ENCODE results near the gene ZNF212.

The ZNF212 gene

GRCh38 chr7:149286811-149287400 lies 47.5 kb downstream of the ZNF212 start:
- no peak for DNase-seq

GRCh38 chr7:149287622-149288021 lies 48.2 kb downstream of the ZNF212 start:
- no peak for DNase-seq

GRCh38 chr7:149289262-149289661 lies 49.8 kb downstream of the ZNF212 start:
- no peak for DNase-seq

DNA sequence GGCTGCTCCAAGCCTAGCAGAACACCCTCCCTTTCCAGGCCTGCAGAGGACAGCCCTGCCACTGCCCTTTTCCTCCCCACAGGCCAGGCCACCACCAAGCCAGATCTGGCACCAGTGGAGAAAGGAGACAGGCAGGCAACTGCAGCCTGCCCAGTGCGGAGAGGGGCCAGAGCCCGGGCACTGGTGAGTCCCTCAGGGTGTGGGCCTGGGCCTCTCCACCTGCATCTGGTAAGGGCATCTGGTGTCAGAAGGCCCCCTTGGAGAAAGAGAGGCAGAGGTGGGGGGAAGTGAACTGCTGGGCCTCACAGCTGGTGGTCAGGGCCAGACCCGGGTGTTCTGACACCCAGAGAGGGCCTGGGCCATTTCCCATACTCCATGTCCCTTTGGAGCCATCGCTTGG lies 50.4 kb downstream of the ZNF212 start:
- no peak for DNase-seq

- no peak for DNase-seq
Observed at GRCh38 chr7:149291036-149291780, 51.8 kb downstream of the ZNF212 start.

DNA sequence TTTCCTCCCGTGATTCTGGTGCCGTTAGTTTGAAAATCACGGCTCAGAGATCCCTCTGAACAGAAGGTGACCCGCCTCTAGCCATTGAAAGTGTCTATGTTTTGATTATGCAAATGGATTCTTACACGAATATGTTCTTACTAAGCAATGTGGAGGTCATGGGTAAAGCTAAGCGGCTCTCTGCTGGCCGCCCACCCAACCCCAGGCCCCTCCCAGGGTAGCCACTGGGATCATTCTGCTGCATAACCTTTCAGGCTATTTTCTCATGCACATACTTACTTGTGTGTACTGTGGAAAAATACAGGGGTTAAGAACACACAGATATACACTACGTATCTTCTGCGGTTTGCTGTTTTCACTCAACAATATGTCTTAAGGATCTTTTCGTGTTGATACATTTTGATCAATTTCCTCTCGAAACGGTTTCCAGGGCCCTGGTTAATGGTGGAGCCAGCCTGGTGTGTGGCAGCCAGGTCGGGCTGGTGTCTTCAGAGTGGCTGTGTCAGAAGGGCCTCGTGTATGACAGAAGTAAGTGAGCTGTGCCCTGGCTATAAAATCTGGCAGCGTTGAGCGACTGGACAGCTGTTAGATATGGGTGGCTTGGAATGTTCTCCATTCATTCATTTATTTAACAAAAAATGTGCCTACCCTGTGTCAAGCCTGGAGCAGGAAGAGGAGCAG lies 52.5 kb downstream of the ZNF212 start:
- DNase-seq: no peak

GRCh38 chr7:149292462-149292823 lies 53.0 kb downstream of the ZNF212 start:
- no peak for DNase-seq

- no peak for DNase-seq
Observed at GRCh38 chr7:149293338-149293737, 53.9 kb downstream of the ZNF212 start.

DNA sequence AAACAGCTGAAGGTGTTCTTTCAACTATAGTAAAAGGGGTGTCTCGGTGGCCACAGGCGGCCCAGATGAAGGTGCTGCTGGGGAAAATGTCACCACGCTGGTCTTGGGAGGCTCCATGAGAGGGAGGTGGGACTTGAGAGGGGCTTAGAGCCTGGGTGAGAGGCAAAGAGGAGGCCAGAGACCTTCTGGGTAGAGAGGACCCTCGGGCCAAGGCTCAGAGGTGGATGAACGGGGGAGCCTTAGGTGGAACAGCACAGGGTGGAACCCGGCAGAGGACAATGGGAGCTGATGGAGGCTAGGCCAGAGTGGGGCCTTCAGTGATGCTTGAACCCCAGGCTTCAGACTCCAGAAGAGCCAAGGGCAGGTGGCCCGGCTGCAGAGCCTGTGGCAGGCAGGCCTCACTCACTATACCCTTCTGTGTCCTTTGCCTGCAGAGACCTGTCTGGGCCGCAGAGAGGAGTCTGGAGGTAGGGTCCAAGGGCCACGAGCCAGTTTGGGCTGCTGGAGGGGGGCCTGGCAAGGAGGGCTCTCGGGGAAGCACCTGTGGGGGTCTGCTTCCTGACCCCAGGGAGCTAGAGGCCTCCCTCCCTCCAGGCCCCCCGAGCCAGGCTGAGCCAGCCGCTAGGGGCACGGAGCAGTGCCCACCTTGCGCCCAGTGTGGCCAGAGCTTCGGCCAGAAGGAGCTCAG lies 54.6 kb downstream of the ZNF212 start:
- DNase-seq: no peak

- no peak for DNase-seq
Observed at GRCh38 chr7:149294634-149295480, 55.4 kb downstream of the ZNF212 start.

- no peak for DNase-seq
Observed at GRCh38 chr7:149295481-149295850, 56.0 kb downstream of the ZNF212 start.

- no peak for DNase-seq
Observed at GRCh38 chr7:149296368-149296767, 56.9 kb downstream of the ZNF212 start.

DNA sequence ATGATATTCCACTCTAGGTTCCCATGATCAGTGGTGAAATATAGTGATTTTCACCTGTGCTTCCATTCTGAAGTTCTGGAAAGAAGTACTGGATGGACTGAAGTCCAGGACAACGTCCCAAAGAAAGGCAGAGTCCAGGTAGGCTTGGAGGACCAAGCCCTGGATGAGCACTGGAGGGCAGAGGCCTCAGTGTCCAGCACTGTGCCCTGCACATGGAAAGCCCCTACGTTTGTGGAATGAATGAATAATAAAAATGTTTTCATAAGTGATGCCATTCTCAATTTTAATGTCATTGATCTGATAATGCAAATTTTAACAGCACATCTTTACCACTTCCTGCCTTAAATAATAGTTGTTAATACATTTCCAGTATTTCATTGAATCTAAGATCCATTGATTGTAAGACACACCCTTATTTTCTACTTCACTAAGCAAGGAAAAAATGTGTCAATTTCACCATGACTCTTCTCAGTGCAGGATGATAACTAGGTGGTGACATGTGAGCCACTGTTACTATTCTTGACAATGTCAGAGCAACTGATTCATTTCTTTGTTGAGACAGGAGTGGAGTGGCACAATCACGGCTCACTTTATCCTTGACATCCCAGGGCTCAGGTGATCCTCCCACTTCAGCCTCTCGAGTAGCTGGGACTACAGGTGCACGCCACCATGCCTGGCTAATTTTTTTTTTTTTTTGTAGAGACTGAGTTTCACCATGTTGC lies 57.7 kb downstream of the ZNF212 start:
- no peak for DNase-seq

DNA sequence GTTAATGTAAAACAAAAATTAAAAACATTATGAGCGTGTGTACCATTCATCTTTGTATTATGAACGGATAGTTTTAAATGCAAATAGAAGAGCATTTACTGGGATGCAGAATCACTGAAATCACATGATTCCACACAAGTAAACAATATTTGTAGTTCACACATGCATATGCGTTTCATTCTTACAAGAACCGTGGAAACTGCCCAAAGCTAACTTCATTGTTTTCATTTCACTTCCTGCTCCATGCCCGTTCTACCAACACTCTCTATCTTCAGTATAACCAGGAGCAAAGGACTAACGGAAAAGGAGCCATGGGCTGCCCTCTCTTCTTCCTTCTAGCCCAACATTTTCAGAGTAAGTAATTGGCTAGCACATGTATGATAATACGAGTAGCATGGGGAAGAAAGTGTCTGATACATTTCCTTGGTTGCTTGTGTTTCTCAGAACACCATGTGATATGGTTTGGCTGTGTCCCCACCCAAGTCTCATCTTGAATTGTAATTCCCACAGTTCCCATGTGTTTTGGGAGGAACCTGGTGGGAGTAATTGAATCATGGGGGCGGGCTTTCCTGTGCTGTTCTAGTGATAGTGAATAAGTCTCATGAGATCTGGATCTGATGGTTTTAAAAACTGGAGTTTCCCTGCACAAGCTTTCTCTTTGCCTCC lies 61.3 kb downstream of the ZNF212 start:
- no peak for DNase-seq

GRCh38 chr7:149302222-149302621 lies 62.8 kb downstream of the ZNF212 start:
- DNase-seq: no peak

DNA sequence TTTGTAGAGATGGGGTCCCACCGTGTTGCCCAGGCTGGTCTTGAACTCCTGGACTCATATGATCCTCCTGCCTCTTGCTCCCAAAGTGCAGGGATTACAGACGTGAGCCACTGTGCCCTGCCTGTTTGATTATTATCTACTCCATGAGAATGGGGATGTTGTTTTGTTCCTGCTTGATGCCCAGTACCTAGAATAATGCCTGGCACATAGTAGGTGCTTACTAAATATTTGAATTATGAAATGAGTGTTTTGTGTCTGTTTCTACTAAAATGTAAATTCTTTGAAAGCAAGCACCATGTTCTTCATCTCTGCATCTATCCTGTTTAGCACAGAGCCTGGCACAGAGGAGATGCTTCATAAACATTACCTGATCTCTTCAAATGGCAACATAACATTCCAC lies 63.4 kb downstream of the ZNF212 start:
- no peak for DNase-seq

DNA sequence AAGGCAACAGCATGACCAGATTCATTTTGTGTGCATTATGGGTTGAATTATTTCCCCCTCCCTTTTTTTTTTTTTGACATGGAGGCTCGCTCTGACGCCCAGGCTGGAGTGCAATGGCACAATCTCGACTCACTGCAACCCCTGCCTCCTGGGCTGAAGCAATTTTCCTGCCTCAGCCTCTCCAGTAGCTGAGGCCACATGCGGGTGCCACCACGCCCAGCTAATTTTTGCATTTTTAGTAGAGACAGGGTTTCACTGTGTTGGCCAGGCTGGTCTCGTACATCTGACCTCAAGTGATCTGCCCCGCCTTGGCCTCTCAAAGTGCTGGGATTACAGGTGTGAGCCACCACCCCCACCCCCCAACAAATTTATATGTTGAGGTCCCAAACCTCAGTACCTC lies 64.6 kb downstream of the ZNF212 start:
- no peak for DNase-seq
